IPS-NIHi7 (cell line): Measurements from ENCODE around the gene CHTF18.
"Not testable (repeated sequence)": the region's sequence is repeated elsewhere in the genome, so short reads cannot be mapped to it uniquely, and the experiment has no call there.

Experiments used
- DNase-seq: peaks from one replicate; pipeline ENCODE4 v3.0.0; 2012; ENCODE audit warnings: mixed read lengths; ENCODE audit errors: extremely low spot score

CHTF18 gene

GRCh38 chr16:807347-808084 lies 19.1 kb downstream of the CHTF18 start:
- DNase-seq, result peak; percentile 98

- no peak for DNase-seq
Measured at GRCh38 chr16:808085-808386, 19.6 kb downstream of the CHTF18 start.

GRCh38 chr16:813204-813915 lies 24.9 kb downstream of the CHTF18 start:
- peak; percentile 91 for DNase-seq

- no peak for DNase-seq
Measured at GRCh38 chr16:813916-814412, 25.5 kb downstream of the CHTF18 start.

- DNase-seq, result no peak
Measured at GRCh38 chr16:814974-815373, 26.6 kb downstream of the CHTF18 start.

- DNase-seq, result no peak
Measured at GRCh38 chr16:815861-816260, 27.4 kb downstream of the CHTF18 start.

- DNase-seq, result no peak
Measured at GRCh38 chr16:817001-817906, 28.8 kb downstream of the CHTF18 start.

GRCh38 chr16:818132-818531 lies 29.7 kb downstream of the CHTF18 start:
- DNase-seq, result no peak

GRCh38 chr16:818592-818991 lies 30.2 kb downstream of the CHTF18 start:
- DNase-seq, result no peak

- DNase-seq, result no peak
Measured at GRCh38 chr16:819336-820043, 31.1 kb downstream of the CHTF18 start.

GRCh38 chr16:820044-820408 lies 31.6 kb downstream of the CHTF18 start:
- DNase-seq, result not testable (repeated sequence)

GRCh38 chr16:820748-821147 lies 32.3 kb downstream of the CHTF18 start:
- DNase-seq, result no peak

GRCh38 chr16:821751-822150 lies 33.3 kb downstream of the CHTF18 start:
- DNase-seq, result peak; percentile 56

GRCh38 chr16:822174-822908 lies 33.9 kb downstream of the CHTF18 start:
- DNase-seq, result no peak

GRCh38 chr16:822909-823297 lies 34.5 kb downstream of the CHTF18 start:
- DNase-seq, result no peak

GRCh38 chr16:824194-824593 lies 35.8 kb downstream of the CHTF18 start:
- DNase-seq, result no peak

- no peak for DNase-seq
Measured at GRCh38 chr16:824601-825000, 36.2 kb downstream of the CHTF18 start.

- no peak for DNase-seq
Measured at GRCh38 chr16:825341-826061, 37.1 kb downstream of the CHTF18 start.

- DNase-seq, result no peak
Measured at GRCh38 chr16:827513-827912, 39.1 kb downstream of the CHTF18 start.

- DNase-seq, result no peak
Measured at GRCh38 chr16:828891-829290, 40.5 kb downstream of the CHTF18 start.
